ACC112 (cell line): Measurements from ENCODE around the gene KISS1.

ENCODE experiments used
- H2AFZ ChIP-seq: fragments of 200-600 bp; sonication (generic); one replicate; pipeline ENCODE4 v1.6.0; 2017; ENCODE audit warnings: antibody characterized with exemption, low read length; ENCODE audit not compliant: unreplicated experiment
- H3K27ac ChIP-seq: fragments of 200-600 bp; sonication (generic); 2 replicates; pipeline ENCODE4 v1.5.1; 2014; ENCODE audit warnings: low read depth, mild to moderate bottlenecking, antibody characterized with exemption, low read length, moderate library complexity
- H3K27me3 ChIP-seq: fragments of 200-600 bp; sonication (generic); 2 replicates; pipeline ENCODE4 v1.6.1; 2014; ENCODE audit warnings: mild to moderate bottlenecking, antibody characterized with exemption, low read length, moderate library complexity, mixed read lengths; ENCODE audit not compliant: insufficient read depth
- H3K36me3 ChIP-seq: fragments of 200-600 bp; sonication (generic); 2 replicates; pipeline ENCODE4 v1.6.1; 2016; ENCODE audit warnings: mild to moderate bottlenecking, antibody characterized with exemption, low read length, moderate library complexity, mixed read lengths; ENCODE audit not compliant: insufficient read depth
- H3K4me1 ChIP-seq: fragments of 200-600 bp; sonication (generic); one replicate; pipeline ENCODE4 v1.6.1; 2016; ENCODE audit warnings: low read length, mixed read lengths; ENCODE audit not compliant: insufficient read depth, unreplicated experiment, control insufficient read depth
- H3K4me3 ChIP-seq: fragments of 200-600 bp; sonication (generic); 2 replicates; pipeline ENCODE4 v1.5.1; 2014; ENCODE audit warnings: mild to moderate bottlenecking, low read depth, low read length
- H3K79me2 ChIP-seq: fragments of 200-600 bp; sonication (generic); one replicate; pipeline ENCODE4 v1.6.0; 2016; ENCODE audit warnings: low read length; ENCODE audit not compliant: control insufficient read depth, unreplicated experiment, insufficient read depth

The KISS1 gene

DNA sequence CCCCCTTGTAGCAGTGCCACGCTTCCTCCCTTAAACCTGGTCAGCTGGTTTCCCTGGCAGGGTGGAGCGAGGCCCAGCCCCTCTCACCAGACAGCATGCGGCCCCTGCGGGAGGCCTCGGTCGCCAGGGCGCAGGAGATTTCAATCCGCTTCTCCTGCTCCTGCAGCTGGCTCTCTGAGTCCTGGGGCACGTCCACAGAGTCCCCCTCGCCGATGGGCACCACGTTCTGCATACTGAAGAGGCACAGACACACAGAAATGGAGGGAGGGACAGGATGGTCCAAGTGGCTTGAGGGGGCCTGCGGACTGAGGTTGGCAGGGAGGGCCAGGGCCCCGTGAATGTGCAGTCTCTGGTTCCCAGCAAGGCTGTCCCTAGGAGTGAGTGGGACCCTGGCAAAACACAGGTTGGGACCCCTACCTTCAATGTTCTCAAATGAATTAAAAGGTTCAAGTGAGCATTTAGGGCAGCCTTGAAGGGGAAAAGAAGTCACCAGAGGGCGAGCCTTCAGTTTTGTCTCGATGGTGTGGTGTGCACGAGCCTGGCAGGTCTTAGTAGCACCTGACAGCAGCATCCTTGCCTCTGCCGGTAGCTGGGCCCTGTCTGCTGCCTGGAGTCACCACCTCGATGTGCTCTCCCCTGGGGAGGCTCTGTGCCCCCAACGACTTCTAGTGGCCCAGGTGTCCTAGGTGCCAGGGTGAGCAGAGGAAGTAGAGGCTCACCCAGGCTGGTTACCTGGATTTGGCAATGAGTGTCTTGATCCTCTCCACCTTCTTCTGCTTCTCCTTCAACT lies 31.9 kb upstream of the KISS1 start:
- H3K36me3 ChIP-seq, result no peaks in the 10 kb centered on the region

GRCh38 chr1:204227351-204227750 lies 31.1 kb upstream of the KISS1 start:
- H3K27me3 ChIP-seq, result peaks cover 12% of the 10 kb centered on the region; the same call in 1 of the 2 replicates
- no peaks in the 10 kb centered on the region for H3K4me1 ChIP-seq
- no peak overlapping the region for H3K27ac ChIP-seq
- H3K4me3 ChIP-seq, result no peak overlapping the region
- no peak overlapping the region for H2AFZ ChIP-seq
- no peaks in the 10 kb centered on the region for H3K79me2 ChIP-seq
- H3K36me3 ChIP-seq, result no peaks in the 10 kb centered on the region

More for the DNA sequence above, 31.9 kb upstream of the KISS1 start:
- H3K4me1 ChIP-seq, result no peaks in the 10 kb centered on the region
- H3K27ac ChIP-seq, result no peak overlapping the region
- no peaks in the 10 kb centered on the region for H3K79me2 ChIP-seq
- H2AFZ ChIP-seq, result no peak overlapping the region
- no peak overlapping the region for H3K4me3 ChIP-seq
- H3K27me3 ChIP-seq, result peaks cover 8% of the 10 kb centered on the region; the same call in 1 of the 2 replicates

GRCh38 chr1:204225841-204226735 lies 29.8 kb upstream of the KISS1 start:
- no peak overlapping the region for H3K4me3 ChIP-seq
- no peak overlapping the region for H2AFZ ChIP-seq
- H3K27ac ChIP-seq, result no peak overlapping the region
- H3K4me1 ChIP-seq, result no peaks in the 10 kb centered on the region
- H3K79me2 ChIP-seq, result no peaks in the 10 kb centered on the region
- peaks cover 16% of the 10 kb centered on the region; the same call in 1 of the 2 replicates for H3K27me3 ChIP-seq
- H3K36me3 ChIP-seq, result no peaks in the 10 kb centered on the region

DNA sequence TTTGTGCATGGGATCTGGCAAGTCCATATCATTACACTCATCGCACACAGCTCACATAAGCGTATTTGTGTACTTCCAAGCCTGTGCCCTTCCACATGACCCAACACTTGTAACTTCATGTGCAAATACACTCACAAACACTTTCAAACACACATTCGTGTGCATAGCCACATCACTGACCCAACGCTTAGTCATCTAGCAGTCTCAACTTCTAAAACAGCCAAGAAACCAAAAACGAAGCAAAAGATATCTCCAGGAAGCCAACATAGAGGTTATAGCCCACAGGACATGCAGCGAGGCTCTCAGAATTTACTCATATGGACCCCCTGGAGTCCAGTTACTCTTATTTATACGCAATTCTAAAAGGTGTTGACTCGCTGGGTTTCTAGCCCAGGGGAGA lies 28.4 kb upstream of the KISS1 start:
- H3K36me3 ChIP-seq, result no peaks in the 10 kb centered on the region
- H3K79me2 ChIP-seq, result no peaks in the 10 kb centered on the region
- H3K4me3 ChIP-seq, result no peak overlapping the region
- no peak overlapping the region for H2AFZ ChIP-seq
- H3K27me3 ChIP-seq, result 0 out of 2 replicates have a peak, but pooled peaks cover 12% of the 10 kb centered on the region
- no peak overlapping the region for H3K27ac ChIP-seq
- no peaks in the 10 kb centered on the region for H3K4me1 ChIP-seq

GRCh38 chr1:204223129-204223860 lies 27.0 kb upstream of the KISS1 start:
- H3K4me3 ChIP-seq, result no peak overlapping the region
- no peak overlapping the region for H3K27ac ChIP-seq

DNA sequence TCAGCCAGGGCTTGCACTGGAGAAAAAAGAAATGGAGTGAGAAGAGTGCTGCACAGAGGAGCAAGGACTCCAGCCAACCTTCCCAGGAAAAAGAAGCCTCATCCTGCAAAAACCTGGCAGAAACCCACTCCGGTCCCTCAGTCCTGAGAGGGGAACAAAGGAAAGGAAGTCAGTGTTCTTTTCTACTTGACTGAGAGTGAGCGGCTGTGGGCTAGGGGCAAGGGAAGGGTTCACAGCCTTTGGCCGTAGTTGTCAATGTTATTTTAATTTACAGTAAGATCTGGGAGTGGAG lies 26.4 kb upstream of the KISS1 start:
- Histone ChIP-seq H3K36me3 (no peaks in the 10 kb centered on the region), H3K27ac (no peak overlapping the region), H3K27me3 (0 out of 2 replicates have a peak, but pooled peaks cover 12% of the 10 kb centered on the region), H2AFZ (no peak overlapping the region), H3K4me1 (no peaks in the 10 kb centered on the region), H3K79me2 (no peaks in the 10 kb centered on the region), H3K4me3 (no peak overlapping the region)

More at GRCh38 chr1:204223129-204223860, 27.0 kb upstream of the KISS1 start:
- Histone ChIP-seq H3K27me3 (0 out of 2 replicates have a peak, but pooled peaks cover 12% of the 10 kb centered on the region), H2AFZ (no peak overlapping the region), H3K4me1 (no peaks in the 10 kb centered on the region), H3K36me3 (no peaks in the 10 kb centered on the region), H3K79me2 (no peaks in the 10 kb centered on the region)

DNA sequence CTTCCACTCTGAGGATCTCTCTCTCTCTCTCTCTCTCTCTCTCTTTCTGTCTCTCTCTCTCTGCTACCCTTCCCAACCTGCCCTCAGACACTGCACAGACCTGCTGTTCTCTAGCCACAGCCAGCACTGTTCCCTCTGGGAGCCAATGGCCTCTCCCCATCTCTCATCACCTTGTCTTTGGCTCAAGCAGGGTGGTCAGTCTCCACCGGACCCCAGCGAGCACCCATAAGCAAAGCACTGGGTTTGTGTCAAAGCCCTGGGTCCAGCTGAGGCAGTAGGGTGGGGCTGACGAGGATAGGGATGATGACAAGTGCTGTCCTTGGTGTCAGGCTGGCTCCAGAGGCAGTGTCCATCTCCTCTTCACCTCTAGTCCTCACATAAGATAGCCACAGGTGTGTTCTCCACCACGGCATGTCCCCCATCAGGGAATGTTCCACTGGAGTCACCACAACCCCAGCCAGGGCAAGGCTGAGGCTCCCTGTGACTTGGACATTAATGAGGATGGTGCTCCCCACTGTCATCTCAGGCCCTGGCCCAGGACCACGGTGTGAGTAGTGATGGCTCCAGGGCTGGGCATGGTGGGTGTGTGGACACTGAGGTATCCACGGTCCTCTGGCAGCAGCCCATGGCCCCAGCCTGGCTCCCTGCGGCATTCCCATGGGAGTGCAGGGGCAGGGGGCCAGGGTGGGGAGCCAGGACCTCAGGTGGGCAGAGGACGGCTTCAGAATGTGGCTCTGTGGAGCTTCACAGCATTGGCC lies 25.9 kb upstream of the KISS1 start:
- Histone ChIP-seq H3K27me3 (0 out of 2 replicates have a peak, but pooled peaks cover 12% of the 10 kb centered on the region), H3K4me3 (no peak overlapping the region), H3K4me1 (no peaks in the 10 kb centered on the region), H3K36me3 (no peaks in the 10 kb centered on the region), H3K79me2 (no peaks in the 10 kb centered on the region), H2AFZ (no peak overlapping the region), H3K27ac (no peak overlapping the region)

GRCh38 chr1:204221271-204221670 lies 25.0 kb upstream of the KISS1 start:
- Histone ChIP-seq H3K4me3 (no peak overlapping the region), H2AFZ (no peak overlapping the region), H3K4me1 (no peaks in the 10 kb centered on the region), H3K79me2 (no peaks in the 10 kb centered on the region), H3K36me3 (no peaks in the 10 kb centered on the region), H3K27me3 (peaks cover 14% of the 10 kb centered on the region), H3K27ac (no peak overlapping the region)

DNA sequence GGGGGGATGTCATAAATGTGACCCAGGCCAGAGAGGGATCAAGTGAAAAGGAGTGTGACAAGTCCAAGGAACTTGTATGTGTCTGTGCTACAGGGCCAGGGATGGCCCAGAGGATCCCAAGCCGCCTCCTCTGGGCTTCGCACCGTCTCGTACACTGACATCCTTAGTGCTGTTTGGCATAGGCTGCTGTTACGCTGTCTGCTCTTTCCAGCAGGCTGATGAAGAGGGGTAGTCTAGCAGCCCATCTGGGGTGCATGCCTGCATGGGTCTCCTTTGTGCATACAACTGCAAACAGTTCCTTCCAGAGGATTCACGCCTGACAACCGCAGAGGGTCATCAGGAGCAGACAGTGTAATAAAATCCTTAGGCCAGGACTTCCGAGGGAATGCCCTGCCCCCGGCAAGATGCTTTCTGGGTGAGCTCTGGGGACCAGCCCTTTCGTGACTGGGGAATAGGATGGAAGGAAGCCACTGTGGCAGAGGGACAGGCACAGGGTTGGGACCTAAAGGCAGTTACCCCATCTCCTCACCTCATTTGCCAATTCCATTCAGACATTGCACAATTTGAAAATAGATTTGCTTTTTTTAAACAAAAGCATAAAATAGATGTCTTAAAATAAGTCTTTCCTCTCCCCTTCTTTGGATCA lies 23.8 kb upstream of the KISS1 start:
- Histone ChIP-seq H2AFZ (no peak overlapping the region), H3K27ac (no peak overlapping the region), H3K79me2 (no peaks in the 10 kb centered on the region), H3K27me3 (peaks cover 17% of the 10 kb centered on the region), H3K36me3 (no peaks in the 10 kb centered on the region), H3K4me3 (no peak overlapping the region), H3K4me1 (no peaks in the 10 kb centered on the region)
